Endothelial cell of umbilical vein (primary cell): ENCODE data around the gene VSIR. TPM values are rescaled to one million over a fixed set of nuclear protein-coding genes. Genes with fewer than 3 reads are reported as not detected.

Experiments used
- BruUV-seq: library from RNA; stranded (reverse); fragments of 400-500 nt; replicated peaks from 2 replicates; lab custom pipeline; 2021; lab: Mats Ljungman, UMichigan
- CTCF ChIA-PET: fragments of 300-600, 350-600 bp; sonication (Branson Sonifier 250); formaldehyde crosslinking; loops from one replicate; lab custom pipeline; 2021; ENCODE audit warnings: antibody characterized with exemption, inconsistent platforms; lab: Charles Lee
- POLR2A ChIA-PET: fragments of 300-600, 350-600 bp; sonication (Branson Sonifier 250); formaldehyde crosslinking; loops from one replicate; lab custom pipeline; 2021; ENCODE audit warnings: antibody characterized with exemption, inconsistent platforms; lab: Charles Lee
- DNase-seq: peaks from one replicate; pipeline ENCODE4 v3.0.0-alpha.2; 2011; ENCODE audit warnings: low read depth, low spot score
- FAIRE-seq: peaks from 2 replicates; lab custom pipeline; 2011; peaks lifted over from hg19 to GRCh38; lab: Jason Lieb, UNC
- H2AFZ ChIP-seq: 2 replicates; pipeline ENCODE4 v1.6.0; 2012; ENCODE audit warnings: low read depth, low read length, control low read depth, inconsistent platforms
- H3K27ac ChIP-seq: 2 replicates; pipeline ENCODE4 v1.5.1; 2011; ENCODE audit warnings: low read depth, mild to moderate bottlenecking, control low read depth, low read length, moderate library complexity; ENCODE audit not compliant: insufficient read depth
- H3K27me3 ChIP-seq, 2 experiments: 2 replicates each; pipeline versions ENCODE4 v1.6.0 to v1.6.1; 2011; ENCODE audit warnings: low read length in 2 of 2, mixed read lengths in 1 of 2; ENCODE audit not compliant: control insufficient read depth in 2 of 2, insufficient read depth in 2 of 2
- H3K36me3 ChIP-seq, 2 experiments: 2 replicates in 1 of 2; 3 replicates in 1 of 2; pipeline ENCODE4 v1.5.1; 2011; ENCODE audit warnings: low read length in 2 of 2, mild to moderate bottlenecking in 1 of 2, moderate library complexity in 1 of 2; ENCODE audit not compliant: control insufficient read depth in 2 of 2, insufficient read depth in 2 of 2; ENCODE audit errors: extremely low read depth in 1 of 2
- H3K4me1 ChIP-seq: 3 replicates; pipeline ENCODE4 v1.5.1; 2011; ENCODE audit warnings: mild to moderate bottlenecking, low read length; ENCODE audit not compliant: control insufficient read depth, insufficient read depth; ENCODE audit errors: extremely low read depth
- H3K4me2 ChIP-seq: 2 replicates; pipeline ENCODE4 v1.6.1; 2011; ENCODE audit warnings: low read length, control low read depth, mixed read lengths; ENCODE audit not compliant: insufficient read depth
- H3K4me3 ChIP-seq, 3 experiments: fragments of 200-600 bp in 1 of 3; sonication (generic), shearing (Covaris generic) in 1 of 3; replicated peaks in 1 of 3; 2 replicates each; pipeline ENCODE4 v1.5.1; 2011 to 2016; ENCODE audit warnings: control low read depth in 3 of 3, low read length in 3 of 3, mild to moderate bottlenecking in 2 of 3, inconsistent platforms in 1 of 3, low read depth in 1 of 3, moderate library complexity in 1 of 3; ENCODE audit not compliant: insufficient read depth in 1 of 3
- H3K79me2 ChIP-seq: 2 replicates; pipeline ENCODE4 v1.6.0; 2012; ENCODE audit warnings: low read length, inconsistent platforms; ENCODE audit not compliant: control insufficient read depth, insufficient read depth
- H3K9ac ChIP-seq: replicated peaks from 2 replicates; pipeline ENCODE3; 2011; ENCODE audit warnings: low read length, control low read depth; ENCODE audit not compliant: insufficient read depth; ENCODE audit errors: extremely low read depth
- H3K9me1 ChIP-seq: replicated peaks from 3 replicates; pipeline ENCODE4 v1.6.0; 2011; ENCODE audit warnings: mild to moderate bottlenecking, low read length; ENCODE audit not compliant: control insufficient read depth, insufficient read depth; ENCODE audit errors: extremely low read depth
- H3K9me3 ChIP-seq: replicated peaks from 2 replicates; pipeline ENCODE4 v1.5.1; 2012; ENCODE audit warnings: low read length, inconsistent platforms; ENCODE audit not compliant: control insufficient read depth, insufficient read depth
- H4K20me1 ChIP-seq: replicated peaks from 2 replicates; pipeline ENCODE3; 2011; ENCODE audit warnings: mild to moderate bottlenecking, low read length; ENCODE audit not compliant: control insufficient read depth, insufficient read depth; ENCODE audit errors: extremely low read depth
- EZH2 ChIP-seq: IDR thresholded peaks from 2 replicates; pipeline ENCODE4 v1.6.1; 2012; ENCODE audit warnings: borderline replicate concordance, low read depth, mild to moderate bottlenecking, moderate library complexity, low read length, inconsistent platforms; ENCODE audit not compliant: severe bottlenecking
- FOS ChIP-seq: IDR thresholded peaks from 2 replicates; pipeline ENCODE4 v1.6.1; 2011; ENCODE audit warnings: mild to moderate bottlenecking, low read length, moderate library complexity, borderline replicate concordance; ENCODE audit not compliant: insufficient read depth
- GATA2 ChIP-seq: IDR thresholded peaks from 2 replicates; pipeline ENCODE4 v1.7.0; 2011; ENCODE audit warnings: low read depth, mild to moderate bottlenecking, moderate library complexity, mixed read lengths, low read length; ENCODE audit not compliant: insufficient read length, insufficient read depth
- MYC ChIP-seq: IDR thresholded peaks from one replicate; pipeline ENCODE4 v1.6.1; 2011; ENCODE audit warnings: mild to moderate bottlenecking, low read depth, low read length
- POLR2A ChIP-seq: IDR thresholded peaks from 2 replicates; pipeline ENCODE4 v1.6.1; 2012; ENCODE audit warnings: low read depth, mild to moderate bottlenecking, control low read depth, low read length
- dilution Hi-C: fragments of 300-500 bp; cut with MboI; formaldehyde crosslinking; loops from one replicate; pipeline ENCODE4 v1.15.0; 2019; ENCODE audit warnings: low sequenced_read_pairs; ENCODE audit not compliant: extremely low pct_ligation_motif_present
- intact Hi-C: fragments of 100-400 bp; cut with micrococcal nuclease; formaldehyde crosslinking; loops from one replicate; pipeline ENCODE4 v1.10.0; 2022
- polyA plus RNA-seq, 4 experiments: library from polyadenylated mRNA; depleted of rRNA in 3 of 4; stranded (reverse) in 3 of 4; unstranded in 1 of 4; fragments of >200 nt; gene quantifications; 2 replicates each; pipeline versions ENCODE4 v1.2.1 to v1.2.3, GENCODE V29; 2011 to 2012; ENCODE audit warnings: missing spikeins in 1 of 4
- total RNA-seq: library from RNA; stranded (reverse); gene quantifications from 2 replicates; pipeline ENCODE4 v1.2.3, GENCODE V29; 2021

Gene VSIR
- total and polyA plus RNA-seq, 2 donors (not counting 3 experiments of a cell fraction or from before 2014, with no cell fraction given) = 4.9 to 6.3 TPM

- no peaks in the 10 kb centered on the region for H4K20me1 ChIP-seq
- no peaks in the 10 kb centered on the region for H3K79me2 ChIP-seq
- no peaks in the 10 kb centered on the region for H3K36me3 ChIP-seq
- H3K27ac ChIP-seq = peak overlapping the region; percentile 65
- no peak for FAIRE-seq
- CTCF ChIA-PET = no interaction called here
- H3K4me3 ChIP-seq = no peak overlapping the region
- intact Hi-C loops = no loop called here
- dilution Hi-C loops = no loop called here
- no TSS peak for BruUV-seq
- no peak for DNase-seq
- no peaks in the 10 kb centered on the region for H3K9me1 ChIP-seq
- no peaks in the 10 kb centered on the region for H3K27me3 ChIP-seq
- H3K9ac ChIP-seq = no peak overlapping the region
- H3K4me2 ChIP-seq = no peak overlapping the region
- no peak overlapping the region for H2AFZ ChIP-seq
- peaks cover 44% of the 10 kb centered on the region for H3K4me1 ChIP-seq
- no peaks in the 10 kb centered on the region for H3K9me3 ChIP-seq
- POLR2A ChIA-PET = no interaction called here
- TF ChIP-seq POLR2A = no peak
- no peak for TF ChIP-seq MYC
- no peak for TF ChIP-seq EZH2
Measured at GRCh38 chr10:71770255-71770654, 3.1 kb downstream of the VSIR start.

DNA sequence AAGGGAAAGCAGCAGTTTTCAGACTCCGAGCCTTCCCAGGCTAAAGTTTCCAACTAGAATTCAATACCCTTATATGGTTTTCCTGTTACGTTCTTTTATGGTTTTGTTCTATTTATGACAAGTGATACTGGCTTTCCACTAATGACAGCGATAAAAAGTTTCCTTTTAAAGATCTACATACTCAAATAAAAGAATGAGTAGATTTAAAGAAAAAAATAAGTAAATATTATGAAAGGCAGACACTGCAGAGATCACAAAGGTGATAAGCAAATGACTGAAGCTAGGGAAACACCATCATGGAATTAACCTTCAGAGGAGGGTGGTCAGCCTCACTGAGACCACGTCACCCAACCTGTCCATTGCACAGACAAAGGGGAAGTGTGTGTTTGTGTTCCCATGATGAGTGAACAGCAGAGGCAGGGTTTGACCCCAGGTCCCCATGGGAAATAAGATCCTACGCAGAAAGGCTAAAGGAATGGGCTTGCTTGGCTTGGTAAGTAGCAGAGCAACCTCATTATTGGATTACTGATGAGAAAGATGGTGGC is 4.0 kb downstream of the VSIR start:
- H3K4me1 ChIP-seq = peaks cover 44% of the 10 kb centered on the region
- H2AFZ ChIP-seq = peak overlapping the region; percentile 39
- no peaks in the 10 kb centered on the region for H3K36me3 ChIP-seq
- no peaks in the 10 kb centered on the region for H4K20me1 ChIP-seq
- FAIRE-seq (peak; percentile 33), DNase-seq (peak; percentile 87)
- H3K9me3 ChIP-seq = no peaks in the 10 kb centered on the region
- CTCF ChIA-PET = interaction anchor here (0.6 to 2.3 kb wide), 8 partner anchors 11 to 106 kb away, joined by 3 to 10 read pairs (median 3); no protein-coding TSS in a partner anchor
- H3K4me3 ChIP-seq = peak overlapping the region in 2 of 3 experiments; percentile 41 to 75
- intact Hi-C loops = no loop called here
- no peaks in the 10 kb centered on the region for H3K27me3 ChIP-seq
- peak overlapping the region; percentile 65 for H3K27ac ChIP-seq
- POLR2A ChIA-PET = interaction anchor here (0.6 to 1.0 kb wide), 2 partner anchors 11 to 82 kb away, joined by 3 read pairs; partner anchors contain the start of gene PSAP
- peak overlapping the region; percentile 89 for H3K4me2 ChIP-seq
- TSS peak; percentile 47 for BruUV-seq
- no peaks in the 10 kb centered on the region for H3K9me1 ChIP-seq
- dilution Hi-C loops = no loop called here
- TF ChIP-seq GATA2 = peak; percentile 83
- no peak for TF ChIP-seq FOS
- no peaks in the 10 kb centered on the region for H3K79me2 ChIP-seq
- H3K9ac ChIP-seq = peak overlapping the region; percentile 80
